Stomach smooth muscle (tissue), 2 donors: ENCODE data around the gene EXOSC10.
"Not testable (repeated sequence)": the region's sequence is repeated elsewhere in the genome, so short reads cannot be mapped to it uniquely, and the experiment has no call there.

Experiments
- H3K27ac ChIP-seq: one replicate; pipeline ENCODE4 v1.7.0; 2013; ENCODE audit warnings: mild to moderate bottlenecking, low read length, inconsistent platforms
- H3K27me3 ChIP-seq, 2 donors: one replicate each; pipeline ENCODE4 v1.7.0; 2013; ENCODE audit warnings: low read length in 2 of 2; ENCODE audit not compliant: insufficient read depth in 2 of 2, control insufficient read depth in 1 of 2
- H3K36me3 ChIP-seq, 2 donors: one replicate each; pipeline ENCODE4 v1.7.0; 2013; ENCODE audit warnings: low read length in 2 of 2; ENCODE audit not compliant: control insufficient read depth in 2 of 2, insufficient read depth in 2 of 2
- H3K4me1 ChIP-seq: one replicate; pipeline ENCODE4 v1.7.0; 2013; ENCODE audit warnings: low read length; ENCODE audit not compliant: control insufficient read depth, insufficient read depth
- H3K4me3 ChIP-seq, 2 donors: one replicate each; pipeline ENCODE4 v1.7.0; 2013; ENCODE audit warnings: low read length in 2 of 2
- H3K9ac ChIP-seq, 2 donors: one replicate each; pipeline ENCODE4 v1.7.0; 2013; ENCODE audit warnings: low read length in 2 of 2, mild to moderate bottlenecking in 1 of 2
- H3K9me3 ChIP-seq, 2 donors: one replicate each; pipeline ENCODE4 v1.7.0; 2013; ENCODE audit warnings: low read length in 2 of 2; ENCODE audit not compliant: control insufficient read depth in 2 of 2
- donor health status: healthy.
- donor health status: Pancreatic carcinoma.

The EXOSC10 gene

DNA sequence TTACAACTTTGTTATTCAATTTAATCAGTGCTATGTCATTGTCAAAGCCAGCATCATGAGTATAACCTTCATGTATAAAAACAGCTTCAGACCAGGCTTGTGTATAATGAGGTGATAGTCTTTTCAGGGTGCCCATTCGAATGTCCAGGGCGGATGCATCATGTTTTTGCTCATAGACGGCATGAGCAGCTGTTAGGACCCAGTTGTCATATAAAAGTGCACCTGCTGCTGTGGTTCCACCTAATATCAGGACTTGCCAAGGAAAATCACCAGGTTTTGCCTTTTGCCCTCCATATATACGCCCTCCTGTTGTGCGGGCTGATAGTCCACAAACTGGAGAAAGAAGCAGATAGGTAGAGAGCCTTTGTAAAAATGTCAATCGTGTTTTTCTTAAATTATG lies 72.4 kb downstream of the EXOSC10 start:
- Histone ChIP-seq H3K4me1 (no peaks in the 10 kb centered on the region), H3K27ac (no peak overlapping the region), H3K9me3 (no peaks in the 10 kb centered on the region), H3K27me3 (no peaks in the 10 kb centered on the region), H3K4me3 (no peak overlapping the region), H3K36me3 (peaks cover 40 to 46% of the 10 kb centered on the region in 2 donors), H3K9ac (no peak overlapping the region)

DNA sequence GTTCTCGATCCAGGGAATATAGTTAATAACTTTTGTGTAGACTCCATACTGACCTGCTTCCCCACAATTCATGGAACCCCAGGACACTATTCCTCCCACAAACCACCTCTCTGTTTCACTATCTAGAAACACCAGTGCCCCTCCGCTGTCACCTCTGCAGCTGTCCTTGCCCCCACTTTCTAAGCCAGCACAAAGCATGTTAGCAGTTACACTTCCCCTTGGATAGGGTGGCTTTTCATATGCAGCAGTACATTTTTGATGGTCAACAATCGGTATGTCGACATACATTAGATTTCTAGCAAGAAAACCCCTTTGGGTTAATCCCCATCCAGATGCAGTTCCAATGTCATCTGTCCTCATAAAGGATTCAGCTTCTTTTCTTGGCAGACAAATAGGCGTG lies 72.8 kb downstream of the EXOSC10 start:
- H3K36me3 ChIP-seq, result peaks cover 44 to 50% of the 10 kb centered on the region in 2 donors
- H3K4me3 ChIP-seq, result no peak overlapping the region
- H3K9me3 ChIP-seq, result no peaks in the 10 kb centered on the region
- H3K9ac ChIP-seq, result no peak overlapping the region
- H3K4me1 ChIP-seq, result no peaks in the 10 kb centered on the region
- H3K27ac ChIP-seq, result no peak overlapping the region
- no peaks in the 10 kb centered on the region for H3K27me3 ChIP-seq

DNA sequence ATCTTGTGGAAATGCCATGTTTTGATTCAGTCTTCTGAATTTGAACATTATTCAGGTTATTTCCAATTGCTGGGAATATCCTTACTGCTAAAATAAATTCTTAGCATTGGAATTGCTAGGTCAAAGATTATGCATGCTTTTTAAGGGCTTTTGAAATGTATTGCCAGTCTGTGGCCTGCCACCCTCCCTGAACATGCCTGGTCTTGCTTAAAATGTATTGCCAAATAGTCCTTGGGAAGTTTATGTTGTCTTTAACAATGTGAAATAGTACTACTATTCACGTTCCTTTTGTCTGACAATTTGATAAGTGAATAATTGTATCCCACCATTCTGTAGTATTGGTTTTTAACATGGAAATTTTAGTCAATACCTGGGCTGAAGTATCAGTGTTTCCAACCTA lies 73.6 kb downstream of the EXOSC10 start:
- no peaks in the 10 kb centered on the region for H3K4me1 ChIP-seq
- H3K27me3 ChIP-seq, result no peaks in the 10 kb centered on the region
- H3K4me3 ChIP-seq, result no peak overlapping the region
- H3K9me3 ChIP-seq, result no peaks in the 10 kb centered on the region
- H3K27ac ChIP-seq, result no peak overlapping the region
- H3K9ac ChIP-seq, result no peak overlapping the region
- H3K36me3 ChIP-seq, result peaks cover 52 to 57% of the 10 kb centered on the region in 2 donors

DNA sequence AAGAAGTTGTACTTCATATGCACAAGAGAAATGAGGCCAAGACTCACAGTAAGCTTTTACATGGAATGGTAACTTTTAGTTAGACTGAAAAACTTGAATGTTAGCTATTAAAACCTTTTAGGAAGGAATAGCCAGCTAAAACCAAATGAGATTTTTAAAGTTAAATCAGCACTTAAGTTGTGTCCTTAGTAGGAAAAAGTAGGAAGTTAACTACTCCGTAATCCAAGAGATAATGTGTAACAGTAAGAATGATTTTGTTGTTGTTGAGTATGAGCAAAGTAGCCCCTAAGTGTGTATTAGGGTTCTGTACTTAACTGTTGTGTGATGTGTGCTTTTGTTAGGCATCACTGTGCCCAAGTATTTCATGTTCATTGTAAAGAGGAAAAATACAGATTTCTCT lies 74.1 kb downstream of the EXOSC10 start:
- Histone ChIP-seq H3K4me3 (no peak overlapping the region), H3K9me3 (no peaks in the 10 kb centered on the region), H3K36me3 (peaks cover 51 to 59% of the 10 kb centered on the region in 2 donors), H3K4me1 (no peaks in the 10 kb centered on the region), H3K27me3 (no peaks in the 10 kb centered on the region), H3K27ac (no peak overlapping the region), H3K9ac (no peak overlapping the region)

DNA sequence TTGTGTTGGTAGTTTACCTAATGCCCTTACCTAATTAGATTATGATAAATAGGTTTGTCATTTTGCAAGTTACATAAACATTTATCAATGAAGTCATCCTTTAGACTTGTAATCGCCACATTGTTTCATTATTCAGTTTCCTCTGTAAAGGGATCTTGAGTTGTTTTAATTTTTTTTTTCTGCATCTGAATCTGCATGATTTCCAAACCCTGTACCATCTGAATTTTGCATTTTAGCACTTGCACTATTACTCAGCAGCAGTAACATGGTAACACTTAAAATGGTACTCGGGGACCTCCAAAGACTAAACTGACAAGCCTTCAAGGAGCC lies 74.8 kb downstream of the EXOSC10 start:
- H3K4me3 ChIP-seq, result no peak overlapping the region
- no peak overlapping the region for H3K9ac ChIP-seq
- no peaks in the 10 kb centered on the region for H3K4me1 ChIP-seq
- no peak overlapping the region for H3K27ac ChIP-seq
- H3K9me3 ChIP-seq, result no peaks in the 10 kb centered on the region
- H3K36me3 ChIP-seq, result peaks cover 51 to 65% of the 10 kb centered on the region in 2 donors
- no peaks in the 10 kb centered on the region for H3K27me3 ChIP-seq

DNA sequence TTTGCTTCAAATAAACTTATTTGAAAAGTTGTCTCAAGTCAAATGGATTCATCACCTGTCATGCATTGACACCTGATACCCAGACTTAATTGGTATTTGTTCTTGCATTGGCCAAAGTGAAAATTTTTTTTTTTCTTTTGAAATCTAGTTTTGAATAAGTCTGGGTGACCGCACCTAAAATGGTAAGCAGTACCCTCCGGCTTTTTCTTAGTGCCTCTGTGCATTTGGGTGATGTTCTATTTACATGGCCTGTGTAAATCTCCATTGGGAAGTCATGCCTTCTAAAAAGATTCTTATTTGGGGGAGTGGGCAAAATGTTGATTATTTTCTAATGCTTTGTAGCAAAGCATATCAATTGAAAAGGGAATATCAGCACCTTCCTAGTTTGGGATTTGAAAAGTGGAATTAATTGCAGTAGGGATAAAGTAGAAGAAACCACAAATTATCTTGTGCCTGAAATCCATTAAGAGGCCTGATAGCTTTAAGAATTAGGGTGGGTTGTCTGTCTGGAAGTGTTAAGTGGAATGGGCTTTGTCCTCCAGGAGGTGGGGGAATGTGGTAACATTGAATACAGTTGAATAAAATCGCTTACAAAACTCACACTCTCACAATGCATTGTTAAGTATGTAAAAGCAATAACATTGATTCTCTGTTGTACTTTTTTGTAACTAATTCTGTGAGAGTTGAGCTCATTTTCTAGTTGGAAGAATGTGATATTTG lies 75.4 kb downstream of the EXOSC10 start:
- Histone ChIP-seq H3K36me3 (peaks cover 53 to 66% of the 10 kb centered on the region in 2 donors), H3K9ac (no peak overlapping the region), H3K9me3 (no peaks in the 10 kb centered on the region), H3K4me1 (no peaks in the 10 kb centered on the region), H3K27me3 (no peaks in the 10 kb centered on the region), H3K4me3 (no peak overlapping the region), H3K27ac (no peak overlapping the region)

DNA sequence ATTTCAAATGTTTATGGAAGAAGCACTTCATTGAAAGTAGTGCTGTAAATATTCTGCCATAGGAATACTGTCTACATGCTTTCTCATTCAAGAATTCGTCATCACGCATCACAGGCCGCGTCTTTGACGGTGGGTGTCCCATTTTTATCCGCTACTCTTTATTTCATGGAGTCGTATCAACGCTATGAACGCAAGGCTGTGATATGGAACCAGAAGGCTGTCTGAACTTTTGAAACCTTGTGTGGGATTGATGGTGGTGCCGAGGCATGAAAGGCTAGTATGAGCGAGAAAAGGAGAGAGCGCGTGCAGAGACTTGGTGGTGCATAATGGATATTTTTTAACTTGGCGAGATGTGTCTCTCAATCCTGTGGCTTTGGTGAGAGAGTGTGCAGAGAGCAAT lies 76.5 kb downstream of the EXOSC10 start:
- Histone ChIP-seq H3K27me3 (no peaks in the 10 kb centered on the region), H3K4me1 (no peaks in the 10 kb centered on the region), H3K36me3 (peaks cover 64 to 77% of the 10 kb centered on the region in 2 donors), H3K9ac (no peak overlapping the region), H3K4me3 (no peak overlapping the region), H3K27ac (no peak overlapping the region), H3K9me3 (no peaks in the 10 kb centered on the region)

DNA sequence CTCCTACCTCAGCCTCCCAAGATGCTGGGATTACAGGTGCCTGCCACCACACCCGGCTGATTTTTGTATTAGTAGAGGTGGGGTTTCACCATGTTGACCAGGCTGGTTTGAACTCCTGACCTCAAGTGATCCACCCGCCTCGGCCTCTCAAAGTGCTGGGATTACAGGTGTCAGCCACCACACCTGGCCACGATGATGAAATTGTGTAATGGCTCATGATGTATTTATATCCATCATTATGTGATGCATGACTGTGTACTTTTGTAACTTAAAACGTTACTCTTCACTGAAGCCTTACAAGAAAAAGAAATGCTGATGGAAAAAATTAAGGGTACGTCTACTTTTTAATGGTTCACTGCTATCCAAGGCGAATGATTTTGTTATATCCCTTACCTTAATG lies 79.7 kb downstream of the EXOSC10 start:
- Histone ChIP-seq H3K4me3 (no peak overlapping the region), H3K9me3 (no peaks in the 10 kb centered on the region), H3K27me3 (no peaks in the 10 kb centered on the region), H3K27ac (no peak overlapping the region), H3K9ac (no peak overlapping the region), H3K4me1 (peaks cover 6% of the 10 kb centered on the region), H3K36me3 (peaks cover 58 to 71% of the 10 kb centered on the region in 2 donors)

DNA sequence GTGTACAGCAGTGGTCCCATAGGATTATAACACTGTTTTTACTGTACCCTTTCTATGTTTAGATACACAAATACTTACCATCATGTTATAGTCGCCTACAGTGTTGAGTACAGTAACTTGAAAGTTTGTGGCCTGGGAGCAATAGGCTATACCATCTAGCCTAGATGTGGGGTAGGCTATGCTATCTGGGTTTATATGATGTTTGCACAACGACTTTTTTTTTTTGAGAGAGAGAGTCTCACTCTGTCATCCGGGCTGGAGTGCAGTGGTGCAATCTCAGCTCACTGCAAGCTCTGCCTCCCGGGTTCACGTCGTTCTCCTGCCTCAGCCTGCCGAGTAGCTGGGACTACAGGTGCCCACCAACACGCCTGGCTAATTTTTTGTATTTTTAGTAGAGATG lies 80.3 kb downstream of the EXOSC10 start:
- not testable (repeated sequence) for H3K9me3 ChIP-seq, H3K27me3 ChIP-seq, H3K4me1 ChIP-seq, H3K4me3 ChIP-seq, H3K27ac ChIP-seq, H3K9ac ChIP-seq
- peaks cover 57 to 68% of the 10 kb centered on the region in 2 donors for H3K36me3 ChIP-seq
